SU-DHL-6 (cell line): Measurements from ENCODE around the gene MSTO1.
"Not testable (repeated sequence)": the region's sequence is repeated elsewhere in the genome, so short reads cannot be mapped to it uniquely, and the experiment has no call there.

ENCODE experiments used
- H2AFZ ChIP-seq: fragments of 200-600 bp; sonication (generic); 2 replicates; pipeline ENCODE4 v1.6.1; 2014; ENCODE audit warnings: low read depth, mild to moderate bottlenecking, moderate library complexity, mixed read lengths, antibody characterized with exemption, low read length; ENCODE audit not compliant: severe bottlenecking
- H3F3A ChIP-seq: fragments of 200-600 bp; shearing (Covaris generic); 2 replicates; pipeline ENCODE4 v1.6.0; 2016; ENCODE audit warnings: antibody characterized with exemption, mild to moderate bottlenecking; ENCODE audit not compliant: insufficient read depth
- H3K27ac ChIP-seq: fragments of 200-600 bp; sonication (generic); 2 replicates; pipeline ENCODE4 v1.5.1; 2016; ENCODE audit warnings: low read depth, mild to moderate bottlenecking, low read length, moderate library complexity, mixed read lengths
- H3K27me3 ChIP-seq: fragments of 200-600 bp; sonication (generic), shearing (Covaris generic); 2 replicates; pipeline ENCODE4 v1.6.0; 2014; ENCODE audit warnings: mild to moderate bottlenecking, low read length
- H3K36me3 ChIP-seq: fragments of 200-600 bp; sonication (generic); 2 replicates; pipeline ENCODE4 v1.6.1; 2014; ENCODE audit warnings: mild to moderate bottlenecking, low read length, mixed read lengths
- H3K4me2 ChIP-seq: fragments of 300-600, 200-600 bp; shearing (Covaris generic), sonication (generic); 2 replicates; pipeline ENCODE4 v1.6.0; 2014; ENCODE audit warnings: low read length, low read depth, mild to moderate bottlenecking; ENCODE audit not compliant: poor library complexity, severe bottlenecking
- H3K4me3 ChIP-seq: fragments of 200-600 bp; sonication (generic); 2 replicates; pipeline ENCODE4 v1.5.1; 2014; ENCODE audit warnings: antibody characterized with exemption, low read length, mild to moderate bottlenecking, mixed read lengths; ENCODE audit not compliant: insufficient read depth, poor library complexity, severe bottlenecking
- H3K79me2 ChIP-seq: fragments of 200-600 bp; sonication (generic); 2 replicates; pipeline ENCODE4 v1.6.1; 2014; ENCODE audit warnings: mild to moderate bottlenecking, low read length, moderate library complexity; ENCODE audit not compliant: insufficient read depth
- H3K9ac ChIP-seq: fragments of 200-600 bp; sonication (generic); 2 replicates; pipeline ENCODE4 v1.7.0; 2014; ENCODE audit warnings: mild to moderate bottlenecking, low read length
- H3K9me2 ChIP-seq: fragments of 200-600 bp; sonication (generic); replicated peaks from 2 replicates; pipeline ENCODE4 v1.6.1; 2014; ENCODE audit warnings: low read length; ENCODE audit not compliant: insufficient read depth
- H3K9me3 ChIP-seq: fragments of 200-600 bp; sonication (generic); 2 replicates; pipeline ENCODE4 v1.6.1; 2014; ENCODE audit warnings: low read length, mixed read lengths; ENCODE audit not compliant: insufficient read depth
- H4K20me1 ChIP-seq: fragments of 200-600 bp; sonication (generic); 2 replicates; pipeline ENCODE4 v1.6.1; 2014; ENCODE audit warnings: low read depth, mild to moderate bottlenecking, antibody characterized with exemption, low read length, moderate library complexity, mixed read lengths
- EZH2phosphoT487 ChIP-seq: fragments of 200-600 bp; sonication (generic), shearing (Covaris generic); conservative IDR thresholded peaks from 2 replicates; pipeline ENCODE4 v1.6.1; 2018; ENCODE audit warnings: mild to moderate bottlenecking, antibody characterized with exemption, low read length, moderate library complexity, mixed read lengths
- TF ChIP-seq, protein P1 (sequence below): fragments of 200-600 bp; sonication (generic); IDR thresholded peaks from one replicate; pipeline ENCODE4 v1.5.1; 2017; ENCODE audit warnings: antibody characterized with exemption, mild to moderate bottlenecking, low read length, moderate library complexity; ENCODE audit not compliant: insufficient read depth, poor library complexity, severe bottlenecking

MSTO1 gene

DNA sequence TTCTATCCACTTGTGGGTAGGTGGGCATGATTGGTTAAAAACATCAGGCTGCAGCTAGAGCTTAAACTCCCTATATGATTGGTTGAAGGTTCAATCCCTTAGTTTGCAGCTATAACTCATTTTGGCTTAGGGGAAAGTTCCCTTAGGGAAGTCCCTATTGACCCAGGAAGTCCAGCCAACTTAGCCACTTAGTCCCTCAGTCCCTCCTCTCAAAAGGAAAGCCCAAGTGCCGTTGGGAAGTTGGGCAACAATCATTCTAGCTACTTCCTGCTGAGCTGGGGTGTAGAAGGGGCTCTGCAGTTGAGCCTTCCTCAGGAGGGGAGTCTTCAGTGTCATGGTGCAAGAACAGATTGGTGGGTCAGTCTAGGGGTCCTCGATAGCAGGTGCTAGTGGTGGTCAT is 12.2 kb downstream of the MSTO1 start:
- H3K9ac ChIP-seq: no peak overlapping the region
- no peak overlapping the region for H2AFZ ChIP-seq
- H3K9me3 ChIP-seq: no peaks in the 10 kb centered on the region
- H3K9me2 ChIP-seq: no peaks in the 10 kb centered on the region
- H3K27ac ChIP-seq: no peak overlapping the region
- no peaks in the 10 kb centered on the region for H3F3A ChIP-seq
- no peak for TF ChIP-seq EZH2phosphoT487
- TF ChIP-seq, protein P1, sequence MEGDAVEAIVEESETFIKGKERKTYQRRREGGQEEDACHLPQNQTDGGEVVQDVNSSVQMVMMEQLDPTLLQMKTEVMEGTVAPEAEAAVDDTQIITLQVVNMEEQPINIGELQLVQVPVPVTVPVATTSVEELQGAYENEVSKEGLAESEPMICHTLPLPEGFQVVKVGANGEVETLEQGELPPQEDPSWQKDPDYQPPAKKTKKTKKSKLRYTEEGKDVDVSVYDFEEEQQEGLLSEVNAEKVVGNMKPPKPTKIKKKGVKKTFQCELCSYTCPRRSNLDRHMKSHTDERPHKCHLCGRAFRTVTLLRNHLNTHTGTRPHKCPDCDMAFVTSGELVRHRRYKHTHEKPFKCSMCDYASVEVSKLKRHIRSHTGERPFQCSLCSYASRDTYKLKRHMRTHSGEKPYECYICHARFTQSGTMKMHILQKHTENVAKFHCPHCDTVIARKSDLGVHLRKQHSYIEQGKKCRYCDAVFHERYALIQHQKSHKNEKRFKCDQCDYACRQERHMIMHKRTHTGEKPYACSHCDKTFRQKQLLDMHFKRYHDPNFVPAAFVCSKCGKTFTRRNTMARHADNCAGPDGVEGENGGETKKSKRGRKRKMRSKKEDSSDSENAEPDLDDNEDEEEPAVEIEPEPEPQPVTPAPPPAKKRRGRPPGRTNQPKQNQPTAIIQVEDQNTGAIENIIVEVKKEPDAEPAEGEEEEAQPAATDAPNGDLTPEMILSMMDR: no peak
- H4K20me1 ChIP-seq: no peaks in the 10 kb centered on the region
- no peaks in the 10 kb centered on the region for H3K79me2 ChIP-seq
- no peak overlapping the region for H3K4me3 ChIP-seq
- H3K36me3 ChIP-seq: no peaks in the 10 kb centered on the region
- no peak overlapping the region for H3K4me2 ChIP-seq
- H3K27me3 ChIP-seq: no peaks in the 10 kb centered on the region

DNA sequence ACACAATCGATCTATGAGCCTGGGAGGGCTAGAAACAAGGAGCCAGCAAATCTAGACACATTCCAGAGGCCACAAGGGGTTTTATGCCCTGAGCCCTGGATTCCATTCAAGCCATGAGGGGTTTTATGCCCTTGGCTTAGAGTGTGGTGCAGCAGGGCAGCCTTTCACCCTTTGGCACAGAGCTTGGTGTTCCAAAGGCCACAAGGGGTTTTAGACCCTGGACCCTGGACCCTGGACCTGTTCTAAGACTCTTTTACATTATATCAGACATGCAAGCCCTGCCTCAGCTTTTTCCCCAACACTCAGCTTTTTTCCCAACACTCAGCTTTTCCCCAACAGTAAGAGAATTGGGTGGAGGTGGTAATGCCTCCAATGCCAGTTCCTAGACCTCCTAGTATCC is 13.3 kb downstream of the MSTO1 start:
- H3K4me2 ChIP-seq: no peak overlapping the region
- no peaks in the 10 kb centered on the region for H4K20me1 ChIP-seq
- H3K9ac ChIP-seq: no peak overlapping the region
- H3K9me3 ChIP-seq: no peaks in the 10 kb centered on the region
- H2AFZ ChIP-seq: no peak overlapping the region
- H3K36me3 ChIP-seq: no peaks in the 10 kb centered on the region
- no peak for TF ChIP-seq EZH2phosphoT487
- TF ChIP-seq, protein P1: no peak
- no peak overlapping the region for H3K4me3 ChIP-seq
- no peaks in the 10 kb centered on the region for H3F3A ChIP-seq
- no peaks in the 10 kb centered on the region for H3K79me2 ChIP-seq
- no peak overlapping the region for H3K27ac ChIP-seq
- no peaks in the 10 kb centered on the region for H3K9me2 ChIP-seq
- H3K27me3 ChIP-seq: no peaks in the 10 kb centered on the region

DNA sequence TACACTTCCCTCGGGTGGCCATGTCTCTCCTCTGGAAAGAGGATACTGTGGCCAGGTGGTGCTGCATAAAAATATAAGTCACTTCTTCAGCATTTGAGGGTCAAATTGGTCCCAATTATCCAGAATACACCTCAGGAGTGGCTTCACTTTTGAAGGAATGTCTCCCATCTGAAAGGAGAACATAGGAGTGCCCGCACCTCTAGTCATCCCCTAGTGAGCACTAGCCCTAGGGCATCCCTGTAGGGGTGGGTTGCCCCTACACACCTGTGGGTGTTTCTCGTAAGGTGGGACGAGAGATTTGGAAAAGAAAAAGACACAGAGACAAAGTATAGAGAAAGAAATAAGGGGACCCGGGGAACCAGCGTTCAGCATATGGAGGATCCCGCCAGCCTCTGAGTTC is 16.4 kb downstream of the MSTO1 start:
- not testable (repeated sequence) for H3K9ac ChIP-seq

DNA sequence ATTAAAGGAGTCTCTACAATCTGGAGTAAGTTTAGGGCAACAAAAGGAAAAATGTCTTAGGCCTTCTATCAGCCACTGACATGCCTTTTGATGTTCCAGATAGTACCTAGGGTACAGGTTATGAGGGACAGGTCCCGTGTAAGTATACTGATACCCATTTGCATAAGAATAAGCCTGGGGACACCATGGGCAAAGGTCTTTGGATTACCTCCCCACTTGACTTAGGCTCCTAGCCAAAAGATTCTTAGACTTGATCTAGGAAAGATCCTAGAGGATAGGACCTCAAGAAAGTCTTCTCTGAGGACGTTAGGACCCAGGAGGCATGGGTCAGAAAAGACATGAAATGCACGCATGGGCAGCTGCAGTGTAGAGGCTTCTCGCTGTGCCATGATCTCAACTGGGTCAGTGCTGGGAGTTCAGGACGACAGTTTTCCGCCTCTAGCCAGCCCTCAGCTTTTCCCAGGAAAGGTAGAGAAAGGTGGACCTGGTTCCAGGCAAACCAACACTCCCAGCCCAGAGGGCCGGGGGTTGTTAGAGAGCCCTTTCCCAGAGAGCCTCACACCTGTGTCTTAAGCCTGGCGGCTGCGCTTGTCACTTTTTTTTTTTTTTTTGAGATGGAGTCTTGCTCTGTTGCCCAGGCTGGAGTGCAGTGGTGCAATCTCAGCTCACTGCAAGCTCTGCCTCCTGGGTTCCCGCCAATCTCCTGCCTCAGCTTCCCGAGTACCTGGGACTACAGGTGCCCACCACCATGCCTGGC is 26.6 kb downstream of the MSTO1 start:
- Histone ChIP-seq H3K9ac (no peak overlapping the region), H3K27ac (no peak overlapping the region), H3K9me2 (no peaks in the 10 kb centered on the region), H3K4me3 (no peak overlapping the region), H3K9me3 (0 out of 2 replicates have a peak, but pooled peaks cover 3% of the 10 kb centered on the region), H2AFZ (no peak overlapping the region), H4K20me1 (no peaks in the 10 kb centered on the region), H3K79me2 (no peaks in the 10 kb centered on the region), H3K36me3 (no peaks in the 10 kb centered on the region), H3F3A (no peaks in the 10 kb centered on the region), H3K4me2 (no peak overlapping the region), H3K27me3 (no peaks in the 10 kb centered on the region)
- TF ChIP-seq EZH2phosphoT487: no peak
- TF ChIP-seq, protein P1: no peak

More for the DNA sequence above, 16.4 kb downstream of the MSTO1 start:
- not testable (repeated sequence) for H2AFZ ChIP-seq, H3K4me2 ChIP-seq, H3K9me3 ChIP-seq, H3K4me3 ChIP-seq, H3K27me3 ChIP-seq, H3K27ac ChIP-seq, H3K36me3 ChIP-seq, H3K79me2 ChIP-seq, H3F3A ChIP-seq, H3K9me2 ChIP-seq, H4K20me1 ChIP-seq
